Keratinocyte (primary cell): ENCODE results near the gene RFX2. TPM values are rescaled to one million over a fixed set of nuclear protein-coding genes. Genes with fewer than 3 reads are reported as not detected.

Source experiments
- DNase-seq: peaks from one replicate; pipeline ENCODE4 v3.0.0-alpha.2; 2011; ENCODE audit warnings: low read depth, missing footprints, low spot score
- FAIRE-seq: peaks from 2 replicates; lab custom pipeline; 2011; peaks lifted over from hg19 to GRCh38; lab: Jason Lieb, UNC
- H2AFZ ChIP-seq: 2 replicates; pipeline ENCODE4 v1.6.0; 2012; ENCODE audit warnings: low read length, control low read depth, inconsistent platforms; ENCODE audit not compliant: control insufficient read depth
- H3K27ac ChIP-seq: 2 replicates; pipeline ENCODE4 v1.5.1; 2011; ENCODE audit warnings: low read length; ENCODE audit not compliant: control insufficient read depth, insufficient read depth
- H3K27me3 ChIP-seq: 3 replicates; pipeline ENCODE4 v1.6.0; 2011; ENCODE audit warnings: low read length; ENCODE audit not compliant: control insufficient read depth, insufficient read depth; ENCODE audit errors: extremely low read depth
- H3K36me3 ChIP-seq, 2 experiments: 2 replicates in 1 of 2; 3 replicates in 1 of 2; pipeline ENCODE4 v1.5.1; 2011; ENCODE audit warnings: low read length in 2 of 2, mild to moderate bottlenecking in 1 of 2; ENCODE audit not compliant: control insufficient read depth in 2 of 2, insufficient read depth in 2 of 2; ENCODE audit errors: extremely low read depth in 1 of 2
- H3K4me1 ChIP-seq: 3 replicates; pipeline ENCODE4 v1.5.1; 2011; ENCODE audit warnings: low read length; ENCODE audit not compliant: control insufficient read depth, insufficient read depth; ENCODE audit errors: extremely low read depth
- H3K4me2 ChIP-seq: 3 replicates; pipeline ENCODE4 v1.6.0; 2011; ENCODE audit warnings: low read depth, low read length; ENCODE audit not compliant: control insufficient read depth, insufficient read depth; ENCODE audit errors: extremely low read depth
- H3K4me3 ChIP-seq, 3 experiments: fragments of 200-600 bp in 1 of 3; sonication (generic) in 1 of 3; 2 replicates in 2 of 3; 3 replicates in 1 of 3; pipeline ENCODE4 v1.5.1; 2011 to 2016; ENCODE audit warnings: low read length in 3 of 3, mild to moderate bottlenecking in 3 of 3, control low read depth in 2 of 3, inconsistent platforms in 1 of 3, low read depth in 1 of 3, mixed read lengths in 1 of 3, mixed run types in 1 of 3, moderate library complexity in 1 of 3; ENCODE audit not compliant: control insufficient read depth in 2 of 3, insufficient read depth in 2 of 3; ENCODE audit errors: extremely low read depth in 1 of 3
- H3K79me2 ChIP-seq: 2 replicates; pipeline ENCODE4 v1.6.0; 2012; ENCODE audit warnings: low read length; ENCODE audit not compliant: control insufficient read depth, insufficient read depth
- H3K9ac ChIP-seq: 3 replicates; pipeline ENCODE4 v1.6.0; 2011; ENCODE audit warnings: low read length; ENCODE audit not compliant: control insufficient read depth, insufficient read depth; ENCODE audit errors: extremely low read depth
- H3K9me1 ChIP-seq: 3 replicates; pipeline ENCODE4 v1.6.0; 2011; ENCODE audit warnings: low read length; ENCODE audit not compliant: control insufficient read depth, insufficient read depth; ENCODE audit errors: extremely low read depth
- H3K9me3 ChIP-seq: 2 replicates; pipeline ENCODE4 v1.5.1; 2012; ENCODE audit warnings: low read depth, low read length; ENCODE audit not compliant: control insufficient read depth
- H4K20me1 ChIP-seq: 3 replicates; pipeline ENCODE4 v1.6.0; 2011; ENCODE audit warnings: low read length; ENCODE audit not compliant: control insufficient read depth, insufficient read depth; ENCODE audit errors: extremely low read depth
- CTCF ChIP-seq, 3 experiments: IDR thresholded peaks in 1 of 3; conservative IDR thresholded peaks in 1 of 3; optimal IDR thresholded peaks in 1 of 3; 2 replicates in 2 of 3; 3 replicates in 1 of 3; pipeline versions ENCODE3 to v1.5.1; 2011; ENCODE audit warnings: low read length in 3 of 3, mild to moderate bottlenecking in 3 of 3, moderate library complexity in 2 of 3, control low read depth in 1 of 3, inconsistent platforms in 1 of 3; ENCODE audit not compliant: insufficient read depth in 2 of 3; ENCODE audit errors: extremely low read depth in 1 of 3
- EZH2 ChIP-seq: IDR thresholded peaks from one replicate; pipeline ENCODE4 v1.6.1; 2012; ENCODE audit warnings: inconsistent platforms, mild to moderate bottlenecking, low read length, moderate library complexity
- dilution Hi-C: fragments of 300-500 bp; cut with MboI; formaldehyde crosslinking; loops from one replicate; pipeline ENCODE4 v1.7.0; 2020; ENCODE audit warnings: low sequenced_read_pairs; ENCODE audit not compliant: extremely low pct_ligation_motif_present
- polyA plus RNA-seq, 5 experiments: library from polyadenylated mRNA; depleted of rRNA in 3 of 5; stranded (reverse) in 3 of 5; stranded (forward) in 1 of 5; unstranded in 1 of 5; fragments of >200 nt; gene quantifications; 1 replicate in 1 of 5; 2 replicates in 3 of 5; 3 replicates in 1 of 5; pipeline versions ENCODE4 v1.2.1 to v1.2.3, GENCODE V29; 2011 to 2012; ENCODE audit warnings: missing spikeins in 2 of 5, low read depth in 1 of 5, low replicate concordance in 1 of 5

Gene RFX2
- polyA plus RNA-seq, 1 donor (not counting 4 experiments of a cell fraction or from before 2014, with no cell fraction given), result 5.8 TPM

GRCh38 chr19:6071875-6072274 is 38.4 kb downstream of the RFX2 start:
- H2AFZ ChIP-seq, result no peak overlapping the region
- no peaks in the 10 kb centered on the region for H3K27me3 ChIP-seq
- H3K9me1 ChIP-seq, result no peaks in the 10 kb centered on the region
- no peak overlapping the region for H3K4me3 ChIP-seq
- DNase-seq (no peak), FAIRE-seq (no peak)
- no peaks in the 10 kb centered on the region for H4K20me1 ChIP-seq
- H3K9me3 ChIP-seq, result no peaks in the 10 kb centered on the region
- peaks cover 24% of the 10 kb centered on the region for H3K4me1 ChIP-seq
- H3K4me2 ChIP-seq, result no peak overlapping the region
- peaks cover 12% of the 10 kb centered on the region for H3K79me2 ChIP-seq
- H3K27ac ChIP-seq, result no peak overlapping the region
- no peak overlapping the region for H3K9ac ChIP-seq
- TF ChIP-seq CTCF (optimal IDR thresholded peaks at IDR 0.05 in 1 of 3, IDR thresholded peaks at IDR 0.05 in 1 of 3, conservative IDR thresholded peaks at IDR 0.05 in 1 of 3; ENCODE audit: extremely low read depth in 1 of 3, insufficient read depth in 2 of 3, low read length in 3 of 3), result no peak
- TF ChIP-seq EZH2, result no peak
- dilution Hi-C loops, result no loop called here
- H3K36me3 ChIP-seq, result peaks cover 0 to 5% of the 10 kb centered on the region in 2 experiments

- no peaks in the 10 kb centered on the region for H4K20me1 ChIP-seq
- H3K4me3 ChIP-seq, result no peak overlapping the region
- H3K79me2 ChIP-seq, result peaks cover 12% of the 10 kb centered on the region
- H3K27ac ChIP-seq, result no peak overlapping the region
- H3K36me3 ChIP-seq, result peaks cover 0 to 5% of the 10 kb centered on the region in 2 experiments
- no peaks in the 10 kb centered on the region for H3K9me1 ChIP-seq
- FAIRE-seq (no peak), DNase-seq (no peak)
- peaks cover 25% of the 10 kb centered on the region for H3K4me1 ChIP-seq
- no peaks in the 10 kb centered on the region for H3K27me3 ChIP-seq
- no peak for TF ChIP-seq EZH2
- TF ChIP-seq CTCF (optimal IDR thresholded peaks at IDR 0.05 in 1 of 3, IDR thresholded peaks at IDR 0.05 in 1 of 3, conservative IDR thresholded peaks at IDR 0.05 in 1 of 3; ENCODE audit: extremely low read depth in 1 of 3, insufficient read depth in 2 of 3, low read length in 3 of 3), result no peak
- no peak overlapping the region for H3K4me2 ChIP-seq
- dilution Hi-C loops, result no loop called here
- no peaks in the 10 kb centered on the region for H3K9me3 ChIP-seq
- no peak overlapping the region for H3K9ac ChIP-seq
- no peak overlapping the region for H2AFZ ChIP-seq
Measured at GRCh38 chr19:6070720-6071485, 39.4 kb downstream of the RFX2 start.
